ENCODE results near the gene SRD5A2. TPM values are rescaled to one million over a fixed set of nuclear protein-coding genes. Genes with fewer than 3 reads are reported as not detected.

The SRD5A2 gene
- total RNA-seq, 3 donors from 2014 or later = 0.32 to 0.33 TPM; not detected in 1

GRCh38 chr2:31581124-31581795 is 522 bp upstream of the SRD5A2 start:
- Histone ChIP-seq H3K4me1 (no peaks in the 10 kb centered on the region), H3K4me3 (peak overlapping the region in 1 of 3 donors; percentile 37), H3K9me3 (no peaks in the 10 kb centered on the region), H3K27me3 (peaks cover 0 to 36% of the 10 kb centered on the region in 2 donors), H3K36me3 (no peaks in the 10 kb centered on the region), H3K27ac (no peak overlapping the region)
- TF ChIP-seq CTCF (IDR thresholded peaks at IDR 0.05) = no peak
- TF ChIP-seq POLR2A (IDR thresholded peaks at IDR 0.05) = no peak
- no peak for TF ChIP-seq POLR2AphosphoS5 (IDR thresholded peaks at IDR 0.05)
- intact Hi-C loops (cut with DNase I; ENCODE audit: low total_unique reads) = no loop called here
- DNase-seq (ENCODE audit: low spot score in 2 of 2) = no peak

GRCh38 chr2:31579996-31580320 is 780 bp downstream of the SRD5A2 start:
- H3K36me3 ChIP-seq = no peaks in the 10 kb centered on the region
- H3K4me1 ChIP-seq = no peaks in the 10 kb centered on the region
- intact Hi-C loops (cut with DNase I; ENCODE audit: low total_unique reads) = no loop called here
- peaks cover 0 to 36% of the 10 kb centered on the region in 2 donors for H3K27me3 ChIP-seq
- no peak overlapping the region for H3K27ac ChIP-seq
- DNase-seq (ENCODE audit: low spot score in 2 of 2) = no peak
- H3K4me3 ChIP-seq = peak overlapping the region in 2 of 3 donors; percentile 37 to 55
- TF ChIP-seq CTCF (IDR thresholded peaks at IDR 0.05) = no peak
- TF ChIP-seq POLR2A (IDR thresholded peaks at IDR 0.05) = no peak
- no peak for TF ChIP-seq POLR2AphosphoS5 (IDR thresholded peaks at IDR 0.05)
- H3K9me3 ChIP-seq = no peaks in the 10 kb centered on the region

- no peak for TF ChIP-seq POLR2A (IDR thresholded peaks at IDR 0.05)
- no peak for TF ChIP-seq CTCF (IDR thresholded peaks at IDR 0.05)
- TF ChIP-seq POLR2AphosphoS5 (IDR thresholded peaks at IDR 0.05) = no peak
- no peak overlapping the region for H3K4me3 ChIP-seq
These were observed 2.4 kb downstream of the SRD5A2 start for GRCh38 chr2:31578316-31578715.

GRCh38 chr2:31577143-31577542 is 3.6 kb downstream of the SRD5A2 start:
- Histone ChIP-seq H3K4me1 (no peaks in the 10 kb centered on the region), H3K36me3 (no peaks in the 10 kb centered on the region), H3K27ac (no peak overlapping the region), H3K4me3 (no peak overlapping the region), H3K9me3 (no peaks in the 10 kb centered on the region), H3K27me3 (peaks cover 0 to 29% of the 10 kb centered on the region in 2 donors)
- intact Hi-C loops (cut with DNase I; ENCODE audit: low total_unique reads) = no loop called here
- no peak for DNase-seq (ENCODE audit: low spot score in 2 of 2)
- no peak for TF ChIP-seq POLR2A (IDR thresholded peaks at IDR 0.05)

More at GRCh38 chr2:31578316-31578715, 2.4 kb downstream of the SRD5A2 start:
- DNase-seq (ENCODE audit: low spot score in 2 of 2) = no peak
- no peaks in the 10 kb centered on the region for H3K4me1 ChIP-seq
- no peaks in the 10 kb centered on the region for H3K9me3 ChIP-seq
- H3K36me3 ChIP-seq = no peaks in the 10 kb centered on the region
- H3K27me3 ChIP-seq = peaks cover 0 to 36% of the 10 kb centered on the region in 2 donors
- H3K27ac ChIP-seq = no peak overlapping the region
- intact Hi-C loops (cut with DNase I; ENCODE audit: low total_unique reads) = no loop called here

GRCh38 chr2:31568585-31569201 is 12.0 kb downstream of the SRD5A2 start:
- Histone ChIP-seq H3K36me3 (no peaks in the 10 kb centered on the region), H3K4me1 (no peaks in the 10 kb centered on the region), H3K4me3 (no peak overlapping the region), H3K9me3 (peaks cover 0 to 11% of the 10 kb centered on the region in 2 donors), H3K27ac (no peak overlapping the region), H3K27me3 (no peaks in the 10 kb centered on the region)
- TF ChIP-seq CTCF (IDR thresholded peaks at IDR 0.05) (no peak), POLR2A (IDR thresholded peaks at IDR 0.05) (no peak), POLR2AphosphoS5 (IDR thresholded peaks at IDR 0.05) (no peak)
- no peak for DNase-seq (ENCODE audit: low spot score in 2 of 2)
- intact Hi-C loops (cut with DNase I; ENCODE audit: low total_unique reads) = no loop called here

All from breast epithelium (tissue), 4 donors.